SK-N-SH treated with all-trans-retinoic acid at 6 μM for 48 hours (cell line): Measurements from ENCODE around the gene PPFIA4.

Experiments used
- ATAC-seq: fragments of 200-7000 bp; cut with Tn5 transposase; 3 replicates; pipeline ENCODE4 v1.9.1; 2020; ENCODE audit warnings: mild to moderate bottlenecking, moderate library complexity
- ARNTL ChIP-seq: fragments of 450-650 bp; formaldehyde crosslinking; IDR thresholded peaks from 2 replicates; pipeline ENCODE4 v1.5.0; 2020; ENCODE audit warnings: low read depth, mild to moderate bottlenecking, moderate library complexity, borderline replicate concordance
- BACH2 ChIP-seq: fragments of 250-450 bp; sonication (Bioruptor Pico); IDR thresholded peaks from 2 replicates; pipeline ENCODE4 v1.9.0; 2021; ENCODE audit warnings: mild to moderate bottlenecking, borderline replicate concordance
- CREB5 ChIP-seq: fragments of 250-450 bp; sonication (Bioruptor Pico); IDR thresholded peaks from 2 replicates; pipeline ENCODE4 v1.5.1; 2020; ENCODE audit warnings: low read depth, mild to moderate bottlenecking, moderate library complexity
- CSDC2 ChIP-seq: fragments of 250-450 bp; sonication (Bioruptor Pico); IDR thresholded peaks from 2 replicates; pipeline ENCODE4 v1.5.0; 2020; ENCODE audit warnings: mild to moderate bottlenecking, moderate library complexity
- CSRNP3 ChIP-seq: fragments of 250-450 bp; sonication (Bioruptor Pico); IDR thresholded peaks from 2 replicates; pipeline ENCODE4 v1.5.1; 2021; ENCODE audit warnings: mild to moderate bottlenecking, moderate library complexity
- ESRRG ChIP-seq: fragments of 250-450 bp; sonication (Bioruptor Pico); IDR thresholded peaks from 2 replicates; pipeline ENCODE4 v1.6.1; 2021; ENCODE audit warnings: mild to moderate bottlenecking
- GLIS3 ChIP-seq: fragments of 250-450 bp; sonication (Bioruptor Pico); IDR thresholded peaks from 2 replicates; pipeline ENCODE4 v1.5.0; 2020; ENCODE audit warnings: mild to moderate bottlenecking, moderate library complexity
- ISL1 ChIP-seq: fragments of 250-450 bp; sonication (Bioruptor Pico); IDR thresholded peaks from 2 replicates; pipeline ENCODE4 v2.1.2; 2022; ENCODE audit warnings: mild to moderate bottlenecking, moderate library complexity
- PPARA ChIP-seq: fragments of 250-450 bp; sonication (Bioruptor Pico); IDR thresholded peaks from 2 replicates; pipeline ENCODE4 v1.5.0; 2020; ENCODE audit warnings: mild to moderate bottlenecking, borderline replicate concordance
- RARB ChIP-seq: fragments of 250-450 bp; sonication (Bioruptor Pico); IDR thresholded peaks from 2 replicates; pipeline ENCODE4 v1.8.0; 2021; ENCODE audit warnings: mild to moderate bottlenecking, moderate library complexity
- SNAI2 ChIP-seq: fragments of 250-450 bp; sonication (Bioruptor Pico); IDR thresholded peaks from 2 replicates; pipeline ENCODE4 v1.5.0; 2020; ENCODE audit warnings: mild to moderate bottlenecking, moderate library complexity
- TCF4 ChIP-seq: fragments of 250-450 bp; sonication (Bioruptor Pico); IDR thresholded peaks from 2 replicates; pipeline ENCODE4 v1.8.0; 2021; ENCODE audit warnings: mild to moderate bottlenecking, moderate library complexity, borderline replicate concordance
- TOX ChIP-seq: fragments of 250-450 bp; sonication (Bioruptor Pico); IDR thresholded peaks from 2 replicates; pipeline ENCODE4 v1.8.0; 2021; ENCODE audit warnings: mild to moderate bottlenecking, moderate library complexity, borderline replicate concordance
- ZC3H10 ChIP-seq: fragments of 250-450 bp; sonication (Bioruptor Pico); IDR thresholded peaks from 2 replicates; pipeline ENCODE4 v1.5.1; 2021; ENCODE audit warnings: mild to moderate bottlenecking, moderate library complexity
- ZFP3 ChIP-seq: fragments of 250-450 bp; sonication (Bioruptor Pico); IDR thresholded peaks from 2 replicates; pipeline ENCODE4 v1.5.0; 2020; ENCODE audit warnings: mild to moderate bottlenecking, moderate library complexity
- ZFP30 ChIP-seq: fragments of 450-650 bp; formaldehyde crosslinking; IDR thresholded peaks from 2 replicates; pipeline ENCODE4 v1.5.0; 2022; ENCODE audit warnings: mild to moderate bottlenecking, moderate library complexity
- ZNF565 ChIP-seq: fragments of 450-650 bp; formaldehyde crosslinking; conservative IDR thresholded peaks from 2 replicates; pipeline ENCODE4 v1.5.0; 2020; ENCODE audit warnings: low read depth, mild to moderate bottlenecking, moderate library complexity
- ZNF70 ChIP-seq: fragments of 450-650 bp; formaldehyde crosslinking; IDR thresholded peaks from 2 replicates; pipeline ENCODE4 v1.5.0; 2020; ENCODE audit warnings: mild to moderate bottlenecking, moderate library complexity
- ZNF8 ChIP-seq: fragments of 450-650 bp; formaldehyde crosslinking; IDR thresholded peaks from 2 replicates; pipeline ENCODE4 v1.5.0; 2020; ENCODE audit warnings: mild to moderate bottlenecking, moderate library complexity
- TF ChIP-seq, protein P1 (sequence below): fragments of 250-450 bp; sonication (Bioruptor Pico); IDR thresholded peaks from 2 replicates; pipeline ENCODE4 v1.8.0; 2020; ENCODE audit warnings: mild to moderate bottlenecking, moderate library complexity, borderline replicate concordance
- TF ChIP-seq, protein P2 (sequence below): fragments of 250-450 bp; sonication (Bioruptor Pico); IDR thresholded peaks from 2 replicates; pipeline ENCODE4 v1.8.0; 2021; ENCODE audit warnings: low read depth, mild to moderate bottlenecking, moderate library complexity, borderline replicate concordance
- TF ChIP-seq, protein P3 (sequence below): fragments of 250-450 bp; sonication (Bioruptor Pico); IDR thresholded peaks from 2 replicates; pipeline ENCODE4 v1.5.0; 2020; ENCODE audit warnings: mild to moderate bottlenecking, moderate library complexity

Gene PPFIA4

DNA sequence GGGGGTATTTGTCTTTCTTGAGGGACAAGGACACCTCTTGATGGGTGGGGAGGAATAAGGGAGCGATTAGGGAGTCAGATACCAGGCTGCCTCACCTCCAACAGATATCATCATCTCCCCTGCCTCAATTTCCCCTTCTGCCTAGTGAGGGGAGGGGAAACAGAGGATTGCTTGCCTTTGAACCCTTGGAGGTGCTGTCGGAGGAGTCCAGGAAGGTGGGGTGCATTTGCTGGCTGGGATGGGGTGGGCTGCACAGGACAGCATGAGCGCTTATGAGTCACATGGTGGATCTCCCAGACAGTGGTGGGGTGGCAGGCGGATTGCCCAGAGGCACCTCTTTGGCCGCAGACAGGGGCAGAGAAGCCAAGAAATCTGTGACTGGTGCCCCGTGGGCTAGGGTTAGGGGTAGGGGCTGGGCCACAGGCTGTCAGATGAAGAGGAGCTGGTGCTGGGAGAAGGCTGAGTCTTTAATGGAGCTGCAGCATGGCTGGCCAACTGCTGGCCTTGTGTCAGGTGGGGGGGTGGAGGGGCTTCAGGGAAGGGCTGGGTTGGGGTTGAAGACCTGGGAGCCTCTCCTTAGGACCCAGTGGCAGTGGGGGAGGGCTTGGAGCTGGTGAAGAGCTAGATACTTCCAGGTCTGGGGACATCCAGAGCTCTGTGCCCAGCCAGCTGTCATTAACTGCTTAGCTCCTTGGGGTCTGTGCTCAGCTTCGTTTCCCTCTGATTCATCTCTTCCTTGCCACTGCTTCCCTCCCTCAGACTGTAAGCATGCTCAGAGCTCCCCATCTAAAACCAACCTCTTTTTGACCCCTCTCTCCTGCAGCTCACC lies 94.2 kb downstream of the PPFIA4 start (continued):
- TF ChIP-seq, protein P1, sequence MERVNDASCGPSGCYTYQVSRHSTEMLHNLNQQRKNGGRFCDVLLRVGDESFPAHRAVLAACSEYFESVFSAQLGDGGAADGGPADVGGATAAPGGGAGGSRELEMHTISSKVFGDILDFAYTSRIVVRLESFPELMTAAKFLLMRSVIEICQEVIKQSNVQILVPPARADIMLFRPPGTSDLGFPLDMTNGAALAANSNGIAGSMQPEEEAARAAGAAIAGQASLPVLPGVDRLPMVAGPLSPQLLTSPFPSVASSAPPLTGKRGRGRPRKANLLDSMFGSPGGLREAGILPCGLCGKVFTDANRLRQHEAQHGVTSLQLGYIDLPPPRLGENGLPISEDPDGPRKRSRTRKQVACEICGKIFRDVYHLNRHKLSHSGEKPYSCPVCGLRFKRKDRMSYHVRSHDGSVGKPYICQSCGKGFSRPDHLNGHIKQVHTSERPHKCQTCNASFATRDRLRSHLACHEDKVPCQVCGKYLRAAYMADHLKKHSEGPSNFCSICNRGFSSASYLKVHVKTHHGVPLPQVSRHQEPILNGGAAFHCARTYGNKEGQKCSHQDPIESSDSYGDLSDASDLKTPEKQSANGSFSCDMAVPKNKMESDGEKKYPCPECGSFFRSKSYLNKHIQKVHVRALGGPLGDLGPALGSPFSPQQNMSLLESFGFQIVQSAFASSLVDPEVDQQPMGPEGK (CRISPR knock-in tag), result no peak
- no peak for TF ChIP-seq ARNTL (CRISPR knock-in tag)
- TF ChIP-seq TOX, result no peak
- no peak for TF ChIP-seq ZNF565 (CRISPR knock-in tag)
- no peak for TF ChIP-seq PPARA (CRISPR knock-in tag)

DNA sequence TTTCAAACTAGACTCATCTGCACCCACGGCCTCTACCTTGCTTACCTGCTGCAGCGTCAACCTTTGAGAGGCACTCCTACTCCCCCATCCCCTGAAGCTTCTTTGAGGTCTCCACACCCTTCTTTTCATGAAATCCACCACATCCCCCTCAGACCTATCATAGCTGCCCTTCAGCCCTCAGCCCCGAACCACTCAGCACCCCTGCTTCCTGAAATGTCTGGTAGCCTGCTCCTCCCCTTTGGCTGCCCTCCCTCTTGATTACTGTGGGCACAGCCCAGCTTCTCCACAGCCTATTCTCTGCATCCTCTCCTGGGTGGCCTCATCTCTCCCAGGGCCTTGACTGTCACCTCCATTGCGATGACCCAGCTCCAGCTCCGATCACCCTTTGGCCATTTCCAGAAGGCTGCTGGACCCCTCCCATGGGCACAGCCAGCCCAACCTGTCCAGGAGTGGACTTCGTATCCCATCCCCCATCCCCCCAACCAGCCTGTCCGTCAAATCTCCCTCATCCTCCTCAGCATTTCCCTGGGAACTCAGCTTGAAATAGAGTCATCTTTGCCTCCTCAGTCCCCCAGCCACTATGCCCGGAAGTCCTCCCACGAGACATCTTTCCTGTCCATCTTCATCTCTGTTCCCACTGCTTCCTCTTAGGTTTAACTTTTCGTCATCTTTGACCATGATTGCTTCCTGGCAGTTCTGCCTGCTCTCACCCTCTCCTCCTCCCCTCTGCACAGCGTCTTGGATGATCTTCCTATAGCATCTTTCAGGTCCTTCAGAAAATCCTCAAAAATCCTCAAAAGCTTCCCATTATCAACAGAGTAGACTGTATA lies 95.1 kb downstream of the PPFIA4 start:
- TF ChIP-seq CREB5 (CRISPR knock-in tag) (no peak), ZNF70 (CRISPR knock-in tag) (no peak), GLIS3 (no peak), ZFP3 (CRISPR knock-in tag) (no peak), TOX (no peak), ZC3H10 (CRISPR knock-in tag) (no peak), CSRNP3 (CRISPR knock-in tag) (no peak), ZNF8 (CRISPR knock-in tag) (no peak), ZFP30 (CRISPR knock-in tag) (no peak), TCF4 (CRISPR knock-in tag) (no peak), ISL1 (CRISPR knock-in tag) (no peak), PPARA (CRISPR knock-in tag) (no peak), BACH2 (CRISPR knock-in tag) (no peak), SNAI2 (CRISPR knock-in tag) (no peak), ZNF565 (CRISPR knock-in tag) (no peak), CSDC2 (CRISPR knock-in tag) (no peak), RARB (CRISPR knock-in tag) (no peak)
- TF ChIP-seq, protein P2, sequence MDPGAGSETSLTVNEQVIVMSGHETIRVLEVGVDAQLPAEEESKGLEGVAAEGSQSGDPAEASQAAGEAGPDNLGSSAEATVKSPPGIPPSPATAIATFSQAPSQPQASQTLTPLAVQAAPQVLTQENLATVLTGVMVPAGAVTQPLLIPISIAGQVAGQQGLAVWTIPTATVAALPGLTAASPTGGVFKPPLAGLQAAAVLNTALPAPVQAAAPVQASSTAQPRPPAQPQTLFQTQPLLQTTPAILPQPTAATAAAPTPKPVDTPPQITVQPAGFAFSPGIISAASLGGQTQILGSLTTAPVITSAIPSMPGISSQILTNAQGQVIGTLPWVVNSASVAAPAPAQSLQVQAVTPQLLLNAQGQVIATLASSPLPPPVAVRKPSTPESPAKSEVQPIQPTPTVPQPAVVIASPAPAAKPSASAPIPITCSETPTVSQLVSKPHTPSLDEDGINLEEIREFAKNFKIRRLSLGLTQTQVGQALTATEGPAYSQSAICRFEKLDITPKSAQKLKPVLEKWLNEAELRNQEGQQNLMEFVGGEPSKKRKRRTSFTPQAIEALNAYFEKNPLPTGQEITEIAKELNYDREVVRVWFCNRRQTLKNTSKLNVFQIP (CRISPR knock-in tag), result no peak
- TF ChIP-seq, protein P1 (CRISPR knock-in tag), result no peak
- ATAC-seq, result no peak

DNA sequence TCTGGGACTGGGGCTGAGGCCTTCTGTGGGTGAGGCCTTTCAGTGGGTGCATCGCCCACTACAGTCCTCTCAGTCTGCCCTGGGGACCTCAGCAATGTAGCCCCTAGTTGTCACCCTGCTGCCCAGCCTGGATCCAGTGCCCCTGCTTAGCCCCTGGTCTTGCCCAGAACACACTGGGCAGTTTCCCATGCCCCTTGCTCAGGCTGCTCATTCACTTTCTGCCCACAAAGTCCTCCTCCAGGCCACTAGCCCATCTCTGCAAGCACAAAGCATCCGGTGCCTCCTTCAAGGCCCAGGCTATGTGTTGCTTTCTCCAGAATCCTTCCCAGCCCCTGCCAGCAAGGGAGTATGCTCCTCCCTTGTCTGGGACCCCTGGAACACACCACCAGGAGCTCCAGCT lies 95.9 kb downstream of the PPFIA4 start:
- no peak for TF ChIP-seq ESRRG (CRISPR knock-in tag)
- no peak for TF ChIP-seq ARNTL (CRISPR knock-in tag)
- TF ChIP-seq ZFP30 (CRISPR knock-in tag), result no peak
- no peak for TF ChIP-seq ZNF70 (CRISPR knock-in tag)
- TF ChIP-seq, protein P3, sequence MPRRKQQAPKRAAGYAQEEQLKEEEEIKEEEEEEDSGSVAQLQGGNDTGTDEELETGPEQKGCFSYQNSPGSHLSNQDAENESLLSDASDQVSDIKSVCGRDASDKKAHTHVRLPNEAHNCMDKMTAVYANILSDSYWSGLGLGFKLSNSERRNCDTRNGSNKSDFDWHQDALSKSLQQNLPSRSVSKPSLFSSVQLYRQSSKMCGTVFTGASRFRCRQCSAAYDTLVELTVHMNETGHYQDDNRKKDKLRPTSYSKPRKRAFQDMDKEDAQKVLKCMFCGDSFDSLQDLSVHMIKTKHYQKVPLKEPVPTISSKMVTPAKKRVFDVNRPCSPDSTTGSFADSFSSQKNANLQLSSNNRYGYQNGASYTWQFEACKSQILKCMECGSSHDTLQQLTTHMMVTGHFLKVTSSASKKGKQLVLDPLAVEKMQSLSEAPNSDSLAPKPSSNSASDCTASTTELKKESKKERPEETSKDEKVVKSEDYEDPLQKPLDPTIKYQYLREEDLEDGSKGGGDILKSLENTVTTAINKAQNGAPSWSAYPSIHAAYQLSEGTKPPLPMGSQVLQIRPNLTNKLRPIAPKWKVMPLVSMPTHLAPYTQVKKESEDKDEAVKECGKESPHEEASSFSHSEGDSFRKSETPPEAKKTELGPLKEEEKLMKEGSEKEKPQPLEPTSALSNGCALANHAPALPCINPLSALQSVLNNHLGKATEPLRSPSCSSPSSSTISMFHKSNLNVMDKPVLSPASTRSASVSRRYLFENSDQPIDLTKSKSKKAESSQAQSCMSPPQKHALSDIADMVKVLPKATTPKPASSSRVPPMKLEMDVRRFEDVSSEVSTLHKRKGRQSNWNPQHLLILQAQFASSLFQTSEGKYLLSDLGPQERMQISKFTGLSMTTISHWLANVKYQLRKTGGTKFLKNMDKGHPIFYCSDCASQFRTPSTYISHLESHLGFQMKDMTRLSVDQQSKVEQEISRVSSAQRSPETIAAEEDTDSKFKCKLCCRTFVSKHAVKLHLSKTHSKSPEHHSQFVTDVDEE (CRISPR knock-in tag), result no peak
- TF ChIP-seq ZNF8 (CRISPR knock-in tag), result no peak
- ATAC-seq, result no peak
